Mesendoderm (in vitro differentiated cells): ENCODE data around the gene MLLT3.

Experiments
- DNase-seq: peaks from one replicate; pipeline ENCODE4 v3.0.0; 2013
- H2AK5ac ChIP-seq: 2 replicates; pipeline ENCODE4 v1.6.1; 2013; ENCODE audit warnings: low read length, inconsistent platforms
- H2BK120ac ChIP-seq: 2 replicates; pipeline ENCODE4 v1.6.1; 2013; ENCODE audit warnings: low read depth, mild to moderate bottlenecking, low read length, moderate library complexity, mixed read lengths
- H2BK15ac ChIP-seq: replicated peaks from 2 replicates; pipeline ENCODE4 v1.6.1; 2013; ENCODE audit warnings: low read depth, mild to moderate bottlenecking, moderate library complexity
- H2BK5ac ChIP-seq: 2 replicates; pipeline ENCODE4 v1.6.1; 2013; ENCODE audit warnings: low read length, inconsistent platforms
- H3K18ac ChIP-seq: 2 replicates; pipeline ENCODE4 v1.6.1; 2013; ENCODE audit warnings: mild to moderate bottlenecking, low read length, mixed read lengths
- H3K23ac ChIP-seq: one replicate; pipeline ENCODE4 v1.6.1; 2013; ENCODE audit warnings: low read length
- H3K27ac ChIP-seq: 2 replicates; pipeline ENCODE4 v1.5.1; 2013; ENCODE audit warnings: low read depth, mild to moderate bottlenecking, inconsistent platforms, low read length, moderate library complexity
- H3K27me3 ChIP-seq: 2 replicates; pipeline ENCODE4 v1.6.1; 2013; ENCODE audit warnings: low read length, control low read depth, mild to moderate bottlenecking, inconsistent platforms; ENCODE audit not compliant: insufficient read depth, poor library complexity
- H3K36me3 ChIP-seq: 2 replicates; pipeline ENCODE4 v1.6.1; 2013; ENCODE audit warnings: low read length, inconsistent platforms; ENCODE audit not compliant: control insufficient read depth, insufficient read depth
- H3K4ac ChIP-seq: one replicate; pipeline ENCODE4 v1.6.1; 2013; ENCODE audit warnings: low read depth, mild to moderate bottlenecking, low read length, moderate library complexity
- H3K4me1 ChIP-seq: 2 replicates; pipeline ENCODE4 v1.6.1; 2013; ENCODE audit warnings: low read depth, low read length, inconsistent platforms; ENCODE audit not compliant: control insufficient read depth
- H3K4me2 ChIP-seq: 2 replicates; pipeline ENCODE4 v1.6.1; 2013; ENCODE audit warnings: low read length
- H3K4me3 ChIP-seq: 2 replicates; pipeline ENCODE4 v1.5.1; 2013; ENCODE audit warnings: mild to moderate bottlenecking, low read length
- H3K56ac ChIP-seq: one replicate; pipeline ENCODE4 v1.6.1; 2013; ENCODE audit warnings: low read length
- H3K79me1 ChIP-seq: 2 replicates; pipeline ENCODE4 v1.6.1; 2013; ENCODE audit warnings: low read length, inconsistent platforms
- H3K79me2 ChIP-seq: 2 replicates; pipeline ENCODE4 v1.6.1; 2013; ENCODE audit warnings: mild to moderate bottlenecking, low read length; ENCODE audit not compliant: control insufficient read depth, insufficient read depth
- H3K9ac ChIP-seq: 2 replicates; pipeline ENCODE4 v1.6.1; 2013; ENCODE audit warnings: low read length, inconsistent platforms
- H4K5ac ChIP-seq: one replicate; pipeline ENCODE4 v1.6.1; 2013; ENCODE audit warnings: low read length
- H4K8ac ChIP-seq: one replicate; pipeline ENCODE4 v1.6.1; 2013; ENCODE audit warnings: low read depth, mild to moderate bottlenecking, control low read depth, low read length, moderate library complexity
- WGBS: extraction: QIAGEN DNeasy Blood & Tissue Kit; methylation state at CpG from one replicate; pipeline ENCODE4 v1.1.7; 2013; ENCODE audit warnings: low lambda C conversion rate, missing lambda C conversion rate; ENCODE audit not compliant: insufficient coverage; ENCODE audit errors: extremely low coverage; 5-methylcytosine and 5-hydroxymethylcytosine counted together

The MLLT3 gene

GRCh38 chr9:20624201-20625002 lies 2.1 kb upstream of the MLLT3 start:
- no peak overlapping the region for H2AK5ac ChIP-seq
- no CpG with 5 or more reads among the region's 21 CpGs for WGBS
- peaks cover 3% of the 10 kb centered on the region for H3K4me1 ChIP-seq
- H3K4ac ChIP-seq = no peak overlapping the region
- peak overlapping the region; percentile 62 for H3K56ac ChIP-seq
- no peak overlapping the region for H3K4me3 ChIP-seq
- no peak overlapping the region for H2BK15ac ChIP-seq
- H3K27me3 ChIP-seq = peaks cover 15% of the 10 kb centered on the region
- no peak overlapping the region for H2BK120ac ChIP-seq
- H3K23ac ChIP-seq = no peak overlapping the region
- H4K8ac ChIP-seq = no peak overlapping the region
- no peaks in the 10 kb centered on the region for H3K79me1 ChIP-seq
- H3K27ac ChIP-seq = no peak overlapping the region
- peak overlapping the region; percentile 72 for H3K4me2 ChIP-seq
- H3K9ac ChIP-seq = peak overlapping the region; percentile 39
- DNase-seq = peak; percentile 81
- no peaks in the 10 kb centered on the region for H3K79me2 ChIP-seq
- no peaks in the 10 kb centered on the region for H3K36me3 ChIP-seq
- H3K18ac ChIP-seq = no peak overlapping the region
- H2BK5ac ChIP-seq = no peak overlapping the region
- no peak overlapping the region for H4K5ac ChIP-seq

DNA sequence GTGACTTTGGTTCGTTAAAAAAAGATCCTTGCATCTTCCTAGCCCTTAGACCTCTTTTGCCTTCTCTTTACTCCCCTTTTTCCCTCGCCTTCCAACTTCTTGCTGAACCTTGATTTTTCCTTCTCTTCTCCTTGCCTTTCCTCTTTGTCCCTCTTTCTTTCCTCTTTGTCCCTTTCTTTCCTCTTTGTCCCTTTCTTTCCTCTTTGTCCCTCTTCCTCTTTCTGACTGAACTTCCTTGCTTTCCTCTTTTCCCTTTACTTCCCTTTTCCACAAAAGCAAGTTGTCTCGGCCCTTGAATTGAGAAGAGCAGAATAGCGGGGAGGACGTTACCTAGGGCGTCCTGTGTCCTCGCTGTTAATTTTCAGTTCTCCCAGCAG lies 1.4 kb upstream of the MLLT3 start:
- peak overlapping the region; percentile 2 for H3K9ac ChIP-seq
- H3K27ac ChIP-seq = no peak overlapping the region
- no peaks in the 10 kb centered on the region for H3K79me1 ChIP-seq
- H2BK120ac ChIP-seq = no peak overlapping the region
- no peak overlapping the region for H3K4ac ChIP-seq
- no peak overlapping the region for H3K23ac ChIP-seq
- H3K4me2 ChIP-seq = peak overlapping the region; percentile 72
- H2BK5ac ChIP-seq = no peak overlapping the region
- no peak overlapping the region for H4K8ac ChIP-seq
- H3K79me2 ChIP-seq = no peaks in the 10 kb centered on the region
- no peaks in the 10 kb centered on the region for H3K36me3 ChIP-seq
- no peak overlapping the region for H3K18ac ChIP-seq
- H3K4me3 ChIP-seq = peak overlapping the region; percentile 18
- H2AK5ac ChIP-seq = no peak overlapping the region
- no CpG with 5 or more reads among the region's 7 CpGs for WGBS
- peaks cover 3% of the 10 kb centered on the region for H3K4me1 ChIP-seq
- peaks cover 15% of the 10 kb centered on the region for H3K27me3 ChIP-seq
- peak overlapping the region; percentile 62 for H3K56ac ChIP-seq
- no peak overlapping the region for H2BK15ac ChIP-seq
- H4K5ac ChIP-seq = no peak overlapping the region
- peak; percentile 11 for DNase-seq

DNA sequence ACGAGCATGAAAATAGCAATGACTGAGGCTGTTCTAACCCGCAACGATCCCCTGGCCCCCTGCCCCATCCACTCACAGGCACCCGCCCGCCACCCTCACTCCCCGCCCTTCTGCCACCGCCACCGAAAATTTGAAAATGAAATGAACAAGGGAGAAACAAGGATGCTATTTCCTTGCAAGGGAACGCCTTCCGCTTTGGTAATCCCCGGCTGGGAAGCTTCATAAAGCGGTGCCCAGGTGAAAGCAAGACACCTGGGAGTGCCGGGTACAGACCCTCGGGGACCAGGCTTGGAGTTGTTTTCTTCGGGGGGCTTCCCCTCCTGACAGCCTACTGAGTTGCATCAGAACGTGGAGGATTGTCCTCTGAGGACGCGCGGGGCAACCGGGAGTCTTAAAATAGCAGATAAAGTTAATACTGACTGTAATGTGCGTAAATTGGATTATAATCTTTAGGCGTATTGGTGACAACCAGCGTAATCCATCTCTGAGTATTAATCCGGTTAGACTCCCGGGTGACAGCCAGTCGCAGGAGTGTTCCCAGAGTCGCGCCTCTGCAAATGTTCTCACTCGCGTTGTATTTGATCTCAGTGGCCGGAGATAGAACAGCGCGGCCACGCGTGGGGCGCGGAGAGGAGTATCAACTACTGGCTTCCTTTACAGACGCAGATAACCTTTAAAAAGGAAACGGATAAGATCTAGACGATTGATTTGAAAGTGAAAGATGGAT lies 885 bp upstream of the MLLT3 start:
- no CpG with 5 or more reads among the region's 40 CpGs for WGBS
- H3K27me3 ChIP-seq = peaks cover 18% of the 10 kb centered on the region

DNA sequence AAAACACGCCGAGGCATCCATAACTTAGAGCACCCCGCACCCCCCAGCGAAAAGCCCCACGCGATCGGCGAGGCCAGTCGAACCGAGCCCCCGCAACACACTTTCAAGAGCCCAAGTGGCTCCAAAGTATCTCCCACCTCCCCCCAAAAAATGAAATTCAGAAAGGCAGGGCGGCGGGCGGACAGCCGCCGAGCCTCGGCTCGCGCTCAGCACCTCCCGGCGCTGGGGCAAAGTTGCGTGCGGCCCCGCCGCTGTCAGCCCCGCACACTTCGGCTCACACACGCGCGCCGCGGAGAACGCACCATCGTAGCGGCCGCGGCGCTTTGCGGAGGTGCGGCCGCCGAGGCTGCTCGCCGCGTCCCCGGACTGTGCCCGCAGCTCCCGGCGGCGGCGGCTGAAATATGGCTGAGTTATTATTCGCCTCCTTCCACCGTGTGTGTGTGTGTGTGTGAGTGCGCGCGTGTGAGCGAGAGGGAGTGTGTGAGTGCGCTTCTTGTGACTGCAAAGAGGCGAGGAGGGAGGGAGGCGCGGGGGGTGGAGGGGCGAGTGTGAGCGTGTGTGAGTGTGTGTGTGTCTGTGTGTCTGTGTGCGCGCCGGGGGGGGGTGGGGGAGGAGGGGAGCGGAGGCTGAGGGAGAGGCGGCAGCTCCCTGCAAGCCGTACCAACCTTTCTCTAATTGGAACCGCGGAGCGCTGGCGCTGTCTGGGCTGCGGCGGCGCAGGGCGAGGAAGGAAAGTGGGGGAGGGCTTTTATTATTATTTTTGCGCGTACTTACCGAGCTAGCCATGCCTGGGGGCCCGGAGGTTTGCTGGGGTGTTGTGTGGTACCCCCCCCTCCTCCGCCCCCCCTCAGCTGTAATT lies 599 bp downstream of the MLLT3 start:
- Histone ChIP-seq H3K27me3 (peaks cover 18% of the 10 kb centered on the region), H3K79me1 (no peaks in the 10 kb centered on the region), H3K4me2 (peak overlapping the region; percentile 99), H3K79me2 (no peaks in the 10 kb centered on the region), H3K23ac (peak overlapping the region; percentile 59), H2BK15ac (no peak overlapping the region), H2BK5ac (no peak overlapping the region), H3K4me3 (peak overlapping the region; percentile 68), H3K4ac (no peak overlapping the region), H3K27ac (peak overlapping the region; percentile 74), H3K18ac (peak overlapping the region; percentile 33), H3K9ac (peak overlapping the region; percentile 76), H3K36me3 (no peaks in the 10 kb centered on the region), H4K5ac (no peak overlapping the region), H4K8ac (no peak overlapping the region), H3K4me1 (peaks cover 3% of the 10 kb centered on the region), H2AK5ac (no peak overlapping the region), H2BK120ac (no peak overlapping the region), H3K56ac (peak overlapping the region; percentile 83)
- DNase-seq = peak; percentile 62
- no CpG with 5 or more reads among the region's 82 CpGs for WGBS

More for the DNA sequence above, 885 bp upstream of the MLLT3 start:
- peak overlapping the region; percentile 18 for H3K4me3 ChIP-seq
- peak overlapping the region; percentile 72 for H3K4me2 ChIP-seq
- no peak overlapping the region for H3K4ac ChIP-seq
- no peaks in the 10 kb centered on the region for H3K79me1 ChIP-seq
- no peak overlapping the region for H2BK15ac ChIP-seq
- DNase-seq = peak; percentile 14
- H3K79me2 ChIP-seq = no peaks in the 10 kb centered on the region
- peak overlapping the region; percentile 32 for H3K9ac ChIP-seq
- H3K27ac ChIP-seq = no peak overlapping the region
- H3K56ac ChIP-seq = peak overlapping the region; percentile 78
- H4K5ac ChIP-seq = no peak overlapping the region
- H2AK5ac ChIP-seq = no peak overlapping the region
- H3K36me3 ChIP-seq = no peaks in the 10 kb centered on the region
- no peak overlapping the region for H4K8ac ChIP-seq
- H2BK120ac ChIP-seq = no peak overlapping the region
- no peak overlapping the region for H3K23ac ChIP-seq
- no peak overlapping the region for H2BK5ac ChIP-seq
- no peak overlapping the region for H3K18ac ChIP-seq
- peaks cover 3% of the 10 kb centered on the region for H3K4me1 ChIP-seq

DNA sequence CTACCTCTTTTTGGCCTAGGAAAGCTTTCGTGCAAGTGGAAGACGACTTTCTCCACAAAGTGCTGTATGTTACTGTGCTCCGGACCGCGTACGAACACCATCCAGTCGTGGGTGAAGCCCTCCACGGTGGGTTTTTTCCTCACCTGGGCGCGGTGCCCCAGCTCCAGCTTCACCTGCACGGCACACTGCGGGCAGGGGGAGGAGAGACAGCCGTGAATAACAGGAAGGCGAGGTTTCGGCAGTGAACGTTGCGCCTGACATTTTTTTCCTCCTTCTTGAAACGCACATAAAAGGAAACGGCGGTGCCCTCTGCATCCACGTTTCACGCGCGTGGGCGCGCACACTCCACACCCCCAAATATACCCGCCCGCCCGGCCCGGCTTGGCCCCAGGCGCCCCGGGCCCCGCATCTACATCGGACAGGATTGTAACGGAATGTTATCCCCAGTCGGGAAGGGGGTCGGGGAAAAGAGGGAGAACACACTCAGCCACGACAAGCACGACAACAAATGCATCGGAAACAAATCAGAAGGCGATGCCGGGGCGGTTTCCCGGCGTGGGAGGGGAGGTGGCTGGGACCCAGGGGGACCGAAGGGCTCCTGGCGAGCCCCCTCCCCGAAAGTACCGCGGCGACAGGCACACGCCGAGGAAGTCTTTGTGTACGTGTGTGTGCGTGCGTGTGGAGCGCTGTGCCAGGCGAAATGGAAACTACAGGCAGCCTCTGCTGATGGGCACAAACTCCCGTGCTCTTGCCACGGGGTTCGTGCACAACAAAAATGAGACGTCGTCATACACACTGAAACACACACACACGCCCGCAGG lies 1.4 kb downstream of the MLLT3 start:
- no peak overlapping the region for H3K27ac ChIP-seq

More for the DNA sequence above, 1.4 kb downstream of the MLLT3 start:
- Histone ChIP-seq H3K27me3 (peaks cover 18% of the 10 kb centered on the region), H2BK120ac (no peak overlapping the region), H3K36me3 (no peaks in the 10 kb centered on the region), H3K56ac (peak overlapping the region; percentile 83), H2BK15ac (no peak overlapping the region), H3K4ac (no peak overlapping the region), H4K5ac (no peak overlapping the region), H3K4me1 (peaks cover 3% of the 10 kb centered on the region), H3K79me1 (no peaks in the 10 kb centered on the region), H3K4me2 (peak overlapping the region; percentile 99), H3K4me3 (peak overlapping the region; percentile 65), H3K18ac (no peak overlapping the region), H3K23ac (peak overlapping the region; percentile 59), H4K8ac (no peak overlapping the region), H3K79me2 (no peaks in the 10 kb centered on the region), H2AK5ac (no peak overlapping the region), H2BK5ac (no peak overlapping the region), H3K9ac (peak overlapping the region; percentile 66)
- DNase-seq = peak; percentile 16
- no CpG with 5 or more reads among the region's 65 CpGs for WGBS
